NCI-H2227 (cell line): ENCODE results near the gene MCC.

Experiments used
- DNase-seq: peaks from one replicate; lab custom pipeline; 2025; ENCODE audit not compliant: unreplicated experiment; lab: John Stamatoyannopoulos, UW

MCC gene

GRCh38 chr5:113119246-113119924, 368.9 kb downstream of the MCC start:
- no peak for DNase-seq

- no peak for DNase-seq
Observed at GRCh38 chr5:113118765-113119164, 369.5 kb downstream of the MCC start.

DNA sequence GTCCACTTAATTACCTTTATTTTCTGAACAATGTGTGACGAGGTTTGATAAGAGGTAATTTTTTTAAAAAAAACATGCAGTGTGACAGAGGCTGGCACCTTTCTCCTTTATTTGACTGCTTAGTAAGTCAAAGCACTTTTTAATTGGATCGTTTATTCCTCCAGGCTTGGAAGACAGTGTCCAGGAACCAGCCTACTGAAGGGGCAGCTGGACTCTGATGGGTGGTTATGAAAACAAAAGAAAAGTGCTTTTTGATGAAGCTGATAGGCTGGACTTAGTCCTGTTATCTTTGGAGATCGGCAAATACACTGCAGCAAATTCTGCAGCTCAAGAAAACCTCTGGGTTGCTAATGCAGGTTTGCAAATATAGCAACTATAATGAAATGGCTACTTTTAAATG, 370.0 kb downstream of the MCC start:
- DNase-seq, result peak; percentile 5

DNA sequence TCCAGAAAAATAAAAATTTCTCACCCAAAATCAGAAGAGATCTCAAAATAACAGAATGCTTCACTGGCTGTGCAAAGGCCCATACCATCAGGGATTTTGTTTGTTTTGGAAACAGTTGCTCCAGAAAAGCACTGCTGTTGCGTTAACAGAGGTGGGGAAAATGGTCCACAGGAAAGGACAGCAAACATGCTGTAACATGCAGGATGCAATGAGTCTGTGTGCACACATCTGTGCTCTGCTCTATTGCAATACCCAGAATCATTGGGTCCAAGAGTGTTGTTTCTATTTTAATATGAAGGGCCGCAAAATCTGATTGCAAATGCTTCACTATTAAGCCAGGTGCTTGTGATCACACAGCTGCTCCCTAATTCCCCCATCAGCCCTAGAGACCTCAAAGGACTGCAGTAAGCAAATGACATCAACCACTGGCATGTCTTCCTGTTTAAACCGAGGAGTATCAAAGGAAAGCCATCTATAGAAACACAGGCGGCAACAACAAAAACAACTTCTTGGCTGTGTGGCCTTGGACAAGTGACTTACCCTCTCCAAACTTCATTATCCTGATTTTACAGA, 370.6 kb downstream of the MCC start:
- DNase-seq, result no peak

DNA sequence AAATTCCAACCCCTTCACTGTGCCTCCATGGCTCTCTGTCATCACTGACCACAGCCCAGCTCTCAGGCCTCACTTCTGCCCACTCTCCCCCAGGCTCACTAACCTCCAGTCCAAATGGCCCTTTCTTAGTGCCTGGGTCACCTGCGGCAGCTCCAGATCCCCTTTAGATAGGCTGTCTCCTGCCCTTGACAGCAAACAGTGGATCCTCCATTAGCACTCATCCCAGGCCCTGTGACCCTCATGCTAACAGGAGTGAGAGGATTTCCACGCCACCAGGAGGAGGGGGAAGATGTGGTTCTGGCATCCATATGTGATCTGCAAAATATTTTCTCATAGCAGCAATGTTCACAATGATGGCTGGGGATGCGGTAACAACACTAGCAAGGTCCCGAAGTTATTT, 372.3 kb downstream of the MCC start:
- no peak for DNase-seq

DNA sequence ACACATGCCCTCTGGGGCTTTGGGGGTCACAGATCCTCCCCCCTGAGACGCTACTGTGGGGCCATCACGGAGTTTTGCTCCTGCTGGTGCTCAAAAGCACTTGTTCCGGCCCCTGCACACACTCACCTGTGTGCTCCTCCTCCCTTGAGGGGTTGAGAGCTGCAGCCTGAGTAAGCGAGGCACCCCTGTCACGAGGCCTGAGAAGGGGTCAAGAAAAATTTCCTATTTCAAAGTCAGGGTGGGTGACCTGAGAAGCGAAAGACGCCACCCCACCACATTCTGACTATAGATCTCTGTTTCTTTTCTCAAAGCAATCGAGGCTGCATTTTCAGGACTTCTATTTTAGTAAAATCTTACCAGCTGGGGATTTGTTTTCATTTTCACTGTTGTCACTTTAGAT, 373.2 kb downstream of the MCC start:
- no peak for DNase-seq

DNA sequence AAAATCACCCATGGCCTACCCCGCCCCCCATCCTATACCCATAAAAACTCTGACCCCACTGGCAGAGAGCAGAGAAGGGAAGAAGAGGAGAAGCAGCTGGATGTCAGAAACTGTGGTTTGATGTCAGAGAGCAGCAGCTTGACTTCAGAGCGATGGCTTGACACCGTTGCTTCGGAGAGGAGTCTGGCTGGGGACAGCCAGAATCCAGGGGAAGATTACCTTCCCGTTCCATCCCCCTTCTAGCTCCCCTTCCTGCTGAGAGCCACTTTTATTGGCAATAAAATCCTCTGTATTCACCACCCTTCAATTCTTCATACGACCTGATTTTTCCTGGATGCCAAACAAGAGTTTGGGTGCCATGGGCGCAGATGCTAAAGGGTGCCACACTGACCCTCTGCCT, 373.7 kb downstream of the MCC start:
- DNase-seq, result no peak

GRCh38 chr5:113112435-113112834, 375.8 kb downstream of the MCC start:
- DNase-seq, result no peak

DNA sequence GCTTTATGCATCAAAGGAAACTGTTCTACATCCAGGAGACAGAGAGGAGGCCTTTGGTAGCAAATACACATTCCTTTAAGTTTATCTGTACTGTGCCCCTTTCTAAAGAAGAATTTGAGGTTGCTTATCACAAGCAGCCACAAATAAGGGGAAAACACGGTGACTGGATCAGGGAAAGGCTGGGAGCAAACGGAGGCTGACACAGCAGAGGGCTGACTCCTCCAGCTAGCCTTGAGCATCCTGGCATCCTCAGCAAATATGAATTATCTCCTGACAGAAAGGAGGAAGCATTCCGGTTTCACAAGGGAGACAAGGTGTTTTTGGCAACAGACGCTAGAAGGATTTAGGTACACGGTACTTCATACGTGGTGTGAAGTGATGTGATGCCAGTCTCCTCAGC, 378.1 kb downstream of the MCC start:
- no peak for DNase-seq

- DNase-seq, result no peak
Observed at GRCh38 chr5:113109344-113109743, 378.9 kb downstream of the MCC start.

DNA sequence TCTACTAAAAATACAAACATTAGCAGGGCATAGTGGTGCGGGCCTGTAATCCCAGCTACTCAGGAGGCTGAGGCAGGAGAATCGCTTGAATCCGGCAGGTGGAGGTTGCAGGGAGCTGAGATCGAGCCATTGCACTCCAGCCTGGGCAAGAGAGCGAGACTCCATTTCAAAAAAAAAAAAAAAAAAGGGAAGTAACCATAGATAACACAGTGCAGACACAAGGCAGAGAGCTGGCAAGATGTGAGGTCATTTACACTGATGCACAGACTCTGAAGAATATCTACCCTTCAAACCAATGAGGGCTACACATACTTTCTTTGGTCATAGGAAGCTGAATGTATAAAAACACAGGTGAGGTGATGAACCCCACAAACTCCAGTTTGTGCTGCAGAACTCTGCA, 379.8 kb downstream of the MCC start:
- DNase-seq, result no peak

GRCh38 chr5:113106821-113107220, 381.4 kb downstream of the MCC start:
- no peak for DNase-seq

GRCh38 chr5:113105693-113106280, 382.5 kb downstream of the MCC start:
- DNase-seq, result no peak

DNA sequence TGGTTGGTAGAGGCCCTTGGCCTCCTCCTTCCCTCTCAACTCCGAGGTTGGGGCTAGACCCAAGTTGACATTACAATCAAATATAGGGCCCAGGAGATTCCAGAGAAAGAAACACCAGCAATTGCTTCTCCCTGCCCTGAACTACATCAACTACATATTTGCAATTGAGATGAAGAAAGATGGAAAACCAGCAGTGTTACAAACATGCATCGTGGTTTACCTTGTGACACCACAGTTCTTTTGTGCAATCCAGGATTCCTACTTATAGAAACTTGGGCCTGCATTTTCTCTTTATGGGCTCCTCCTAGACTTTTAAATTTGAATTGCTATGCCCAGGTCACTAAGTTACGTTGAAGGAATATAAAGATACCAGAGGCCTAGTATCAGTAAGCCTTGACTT, 384.9 kb downstream of the MCC start:
- no peak for DNase-seq

GRCh38 chr5:113102121-113102531, 386.1 kb downstream of the MCC start:
- DNase-seq, result no peak

DNA sequence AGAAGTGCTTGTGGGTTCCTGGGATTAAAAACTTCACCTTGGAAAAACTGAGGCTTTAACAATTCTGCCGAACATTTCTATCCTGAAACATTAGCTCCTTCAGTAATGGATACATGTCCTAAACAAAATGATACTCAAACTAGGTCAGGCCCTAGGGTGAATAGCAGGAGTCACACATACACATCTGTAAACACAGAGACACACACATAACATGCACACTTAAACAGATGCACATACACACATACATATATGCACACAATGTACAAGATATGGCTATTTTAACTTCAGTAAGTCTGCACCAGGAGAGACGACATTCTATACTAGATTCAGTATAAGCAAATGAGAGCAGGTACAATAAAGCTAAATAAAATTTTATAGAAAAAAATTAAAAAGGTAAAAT, 387.3 kb downstream of the MCC start:
- DNase-seq, result no peak

DNA sequence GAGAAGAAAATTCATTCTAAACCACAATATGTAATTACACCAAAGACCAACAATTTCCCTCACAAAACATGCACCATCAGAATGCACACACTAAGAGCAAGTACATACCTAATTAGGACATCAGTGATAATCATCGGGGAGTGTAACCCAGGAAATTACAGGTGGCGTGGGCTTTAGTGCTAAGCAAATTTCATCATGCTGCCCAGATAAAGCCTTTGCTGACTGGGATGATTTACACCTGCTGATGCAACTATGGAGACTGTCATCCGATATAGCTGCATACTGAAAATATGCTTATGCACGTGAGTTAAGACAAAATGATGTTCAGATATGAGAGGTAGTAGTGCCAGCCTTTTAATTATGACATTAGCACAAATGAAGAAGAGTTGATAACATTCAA, 388.4 kb downstream of the MCC start:
- peak; percentile 41 for DNase-seq

DNA sequence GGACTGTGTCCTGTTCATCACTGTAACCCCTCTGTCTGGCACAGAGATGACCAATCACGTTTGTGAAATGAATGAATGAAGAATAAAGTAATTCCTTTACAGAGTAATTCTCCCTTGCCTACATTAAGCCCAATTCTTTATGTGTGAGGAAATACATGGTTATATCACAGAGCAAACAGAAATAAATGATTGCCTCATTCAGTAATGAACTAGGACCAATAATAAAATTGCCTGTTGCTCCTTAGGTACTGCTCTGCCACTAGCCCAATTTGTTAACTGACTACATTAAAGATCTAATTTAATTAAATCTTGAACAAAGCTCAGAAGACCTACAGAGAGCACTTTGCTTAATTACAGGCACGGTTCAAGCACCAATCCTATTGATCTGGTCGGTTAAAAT, 389.9 kb downstream of the MCC start:
- DNase-seq, result no peak

DNA sequence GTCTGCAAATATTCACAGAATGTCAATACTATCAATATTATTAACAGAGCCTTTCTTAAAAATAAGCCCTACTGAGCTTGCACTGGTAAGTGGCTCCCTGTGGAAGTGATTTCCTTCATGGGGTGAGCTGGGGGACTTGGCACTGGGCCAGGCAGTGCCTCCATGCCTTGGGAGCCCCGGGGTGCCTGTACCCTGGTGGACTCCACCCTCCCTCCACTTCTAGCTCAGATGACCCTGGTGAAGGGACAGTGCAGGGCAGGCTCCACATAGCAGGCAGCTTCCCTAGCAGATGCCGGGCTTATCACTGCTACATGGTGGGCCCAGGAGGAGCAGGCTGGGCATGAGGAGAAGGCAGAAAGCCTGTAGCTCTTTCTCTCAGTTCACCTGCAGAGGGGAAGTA, 392.4 kb downstream of the MCC start:
- DNase-seq, result no peak

GRCh38 chr5:113093558-113093957, 394.7 kb downstream of the MCC start:
- no peak for DNase-seq

- no peak for DNase-seq
Observed at GRCh38 chr5:113092683-113093082, 395.6 kb downstream of the MCC start.

DNA sequence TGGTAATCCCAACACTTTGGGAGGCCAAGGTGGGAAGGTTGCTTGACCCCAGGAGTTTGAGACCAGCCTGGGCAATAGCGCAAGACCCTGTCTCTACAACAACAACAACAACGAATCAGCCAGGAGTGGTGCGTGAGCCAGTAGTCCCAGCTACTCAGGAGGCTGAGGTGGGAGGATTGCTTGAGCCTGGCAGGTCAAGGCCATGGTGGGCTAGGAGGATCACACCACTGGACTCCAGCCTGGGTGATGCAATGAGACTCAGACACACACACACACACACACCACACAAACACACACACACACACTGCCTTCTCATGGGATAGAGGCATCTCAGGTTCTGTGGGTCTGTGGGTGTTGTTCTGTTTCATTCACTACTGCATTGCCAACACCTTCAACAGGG, 396.6 kb downstream of the MCC start:
- DNase-seq, result no peak
